Thyroid gland (tissue), 4 donors: ENCODE data around the gene SMURF2. TPM values are rescaled to one million over a fixed set of nuclear protein-coding genes. Genes with fewer than 3 reads are reported as not detected.
"Not testable (repeated sequence)": the region's sequence is repeated elsewhere in the genome, so short reads cannot be mapped to it uniquely, and the experiment has no call there.

Experiments used
- DNase-seq, 2 donors: peaks; one replicate each; pipeline ENCODE4 v3.0.0-alpha.2; 2019
- H3K27ac ChIP-seq, 3 donors: fragments of 200-600 bp; sonication (generic); 1 replicate in 2 of 3; 2 replicates in 1 of 3; pipeline ENCODE4 v1.5.1; 2016 to 2019; ENCODE audit warnings: mild to moderate bottlenecking in 1 of 3, moderate library complexity in 1 of 3
- H3K27me3 ChIP-seq: fragments of 200-600 bp; sonication (generic); one replicate; pipeline ENCODE4 v1.5.1; 2019
- H3K36me3 ChIP-seq, 2 donors: fragments of 200-600 bp; sonication (generic); one replicate each; pipeline ENCODE4 v1.5.1; 2016 to 2019
- H3K4me1 ChIP-seq, 2 donors: fragments of 200-600 bp; sonication (generic); one replicate each; pipeline ENCODE4 v1.5.1; 2017 to 2019
- H3K4me3 ChIP-seq, 3 donors: fragments of 200-600 bp; sonication (generic); replicated peaks in 1 of 3; 1 replicate in 2 of 3; 2 replicates in 1 of 3; pipeline ENCODE4 v1.5.1; 2016; ENCODE audit warnings: mild to moderate bottlenecking in 1 of 3
- H3K9me3 ChIP-seq: fragments of 200-600 bp; sonication (generic); one replicate; pipeline ENCODE4 v1.5.1; 2017
- POLR2A ChIP-seq, 2 donors: fragments of 450-650 bp; IDR thresholded peaks; one replicate each; pipeline ENCODE4 v1.6.1; 2017; ENCODE audit warnings: antibody characterized with exemption in 2 of 2, mild to moderate bottlenecking in 2 of 2, moderate library complexity in 1 of 2
- WGBS, 2 donors: methylation state at CpG; one replicate each; pipeline ENCODE4 v1.1.5; 2017; 5-methylcytosine and 5-hydroxymethylcytosine counted together
- intact Hi-C: fragments of 100-400 bp; cut with DNase I; formaldehyde crosslinking; loops from one replicate; pipeline ENCODE4 v1.15.1; 2023
- total RNA-seq, 4 donors: library from RNA; depleted of rRNA; stranded (reverse); fragments of >200 nt; gene quantifications; one replicate each; pipeline ENCODE4 v1.2.3, GENCODE V29; 2016
- TF ChIP-seq, protein P1 (sequence below), 6 experiments: fragments of 200-600 bp in 3 of 6; fragments of 450-650 bp in 3 of 6; sonication (generic) in 3 of 6; IDR thresholded peaks; one replicate each; pipeline ENCODE4 v1.5.1; 2016 to 2019; ENCODE audit warnings: antibody characterized with exemption in 6 of 6, mild to moderate bottlenecking in 2 of 6, inconsistent platforms in 1 of 6, moderate library complexity in 1 of 6

SMURF2 gene
- total RNA-seq, 4 donors from 2014 or later, result 26.3 to 39.0 (median 29.6) TPM

- intact Hi-C loops, result loop anchor here (10.0 kb wide), 1 partner anchor 72 kb away; no protein-coding TSS in a partner anchor
- H3K27me3 ChIP-seq, result no peaks in the 10 kb centered on the region
- peak overlapping the region; percentile 59 to 79 (median 70) for H3K27ac ChIP-seq
- peaks cover 22 to 24% of the 10 kb centered on the region in 2 donors for H3K4me1 ChIP-seq
- no peaks in the 10 kb centered on the region for H3K9me3 ChIP-seq
- H3K36me3 ChIP-seq, result no peaks in the 10 kb centered on the region
- no peak for TF ChIP-seq POLR2A (IDR thresholded peaks at IDR 0.05)
- TF ChIP-seq, protein P1, sequence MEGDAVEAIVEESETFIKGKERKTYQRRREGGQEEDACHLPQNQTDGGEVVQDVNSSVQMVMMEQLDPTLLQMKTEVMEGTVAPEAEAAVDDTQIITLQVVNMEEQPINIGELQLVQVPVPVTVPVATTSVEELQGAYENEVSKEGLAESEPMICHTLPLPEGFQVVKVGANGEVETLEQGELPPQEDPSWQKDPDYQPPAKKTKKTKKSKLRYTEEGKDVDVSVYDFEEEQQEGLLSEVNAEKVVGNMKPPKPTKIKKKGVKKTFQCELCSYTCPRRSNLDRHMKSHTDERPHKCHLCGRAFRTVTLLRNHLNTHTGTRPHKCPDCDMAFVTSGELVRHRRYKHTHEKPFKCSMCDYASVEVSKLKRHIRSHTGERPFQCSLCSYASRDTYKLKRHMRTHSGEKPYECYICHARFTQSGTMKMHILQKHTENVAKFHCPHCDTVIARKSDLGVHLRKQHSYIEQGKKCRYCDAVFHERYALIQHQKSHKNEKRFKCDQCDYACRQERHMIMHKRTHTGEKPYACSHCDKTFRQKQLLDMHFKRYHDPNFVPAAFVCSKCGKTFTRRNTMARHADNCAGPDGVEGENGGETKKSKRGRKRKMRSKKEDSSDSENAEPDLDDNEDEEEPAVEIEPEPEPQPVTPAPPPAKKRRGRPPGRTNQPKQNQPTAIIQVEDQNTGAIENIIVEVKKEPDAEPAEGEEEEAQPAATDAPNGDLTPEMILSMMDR (IDR thresholded peaks at IDR 0.05), result no peak
- no peak for DNase-seq
- peak overlapping the region in 2 of 3 donors; percentile 66 for H3K4me3 ChIP-seq
- WGBS, 2 donors, result 47 to 48% methylated on average over 18 of the region's 18 CpGs
Measured at GRCh38 chr17:64662774-64663367, 764 bp upstream of the SMURF2 start.

GRCh38 chr17:64661726-64661975, 456 bp downstream of the SMURF2 start:
- no peak for TF ChIP-seq POLR2A (IDR thresholded peaks at IDR 0.05)
- TF ChIP-seq, protein P1 (IDR thresholded peaks at IDR 0.05), result no peak
- Histone ChIP-seq H3K27ac (peak overlapping the region; percentile 79 to 83 (median 83)), H3K27me3 (no peaks in the 10 kb centered on the region), H3K36me3 (no peaks in the 10 kb centered on the region), H3K4me3 (peak overlapping the region; percentile 66 to 86 (median 74)), H3K4me1 (peaks cover 22 to 27% of the 10 kb centered on the region in 2 donors), H3K9me3 (no peaks in the 10 kb centered on the region)
- intact Hi-C loops, result loop anchor here (10.0 kb wide), 1 partner anchor 73 kb away; no protein-coding TSS in a partner anchor
- WGBS, 2 donors, result 0% methylated on average over 2 to 3 of the region's 32 CpGs
- DNase-seq, result peak; percentile 57 to 58

DNA sequence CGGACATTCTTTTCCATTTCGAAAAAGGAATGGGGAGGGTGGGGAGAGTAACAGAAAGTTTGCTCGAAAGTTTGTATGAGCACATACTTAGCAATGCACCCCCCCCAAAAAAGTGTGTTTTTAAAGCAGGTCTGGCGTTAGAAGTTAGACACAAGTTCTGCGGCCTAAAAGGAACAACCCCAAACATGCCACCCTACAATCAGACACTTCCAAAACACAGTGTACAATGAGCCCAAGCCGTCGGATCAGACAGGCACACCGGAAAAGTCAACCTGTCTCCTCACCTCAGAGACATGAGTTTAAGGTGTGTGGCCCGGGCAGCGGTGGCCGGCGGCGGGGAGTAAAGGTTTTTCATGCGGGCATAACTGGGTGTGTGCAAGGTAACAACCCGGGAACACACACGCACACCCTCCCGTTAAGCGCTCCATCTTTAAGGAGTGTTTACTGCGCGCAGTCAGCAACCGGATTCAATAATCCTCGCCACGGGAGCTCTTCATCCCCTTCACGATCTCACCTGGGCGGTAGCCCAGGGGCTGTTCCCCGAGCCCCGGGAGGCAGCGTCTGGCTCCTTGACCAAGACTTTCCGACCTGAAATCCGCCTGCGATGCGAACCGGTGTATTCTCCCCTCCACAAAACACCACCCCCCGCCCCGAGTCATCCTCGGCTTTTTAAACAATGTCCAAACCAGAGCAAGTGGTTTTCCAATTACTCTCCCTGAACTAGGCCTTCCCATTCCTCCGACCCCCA, 955 bp downstream of the SMURF2 start:
- H3K36me3 ChIP-seq, H3K27me3 ChIP-seq, H3K9me3 ChIP-seq: not testable (repeated sequence)
- TF ChIP-seq POLR2A (IDR thresholded peaks at IDR 0.05), result peak in 1 of 2 donors; percentile 20
- intact Hi-C loops, result loop anchor here (10.0 kb wide), 1 partner anchor 74 kb away; no protein-coding TSS in a partner anchor
- DNase-seq, result peak; percentile 40 to 44
- 0 to 2% methylated on average over 28 to 36 of the region's 37 CpGs for WGBS, 2 donors
- H3K4me3 ChIP-seq, result peak overlapping the region; percentile 66 to 86 (median 74)
- H3K27ac ChIP-seq, result peak overlapping the region; percentile 79 to 83 (median 83)
- H3K4me1 ChIP-seq, result peaks cover 22 to 27% of the 10 kb centered on the region in 2 donors

DNA sequence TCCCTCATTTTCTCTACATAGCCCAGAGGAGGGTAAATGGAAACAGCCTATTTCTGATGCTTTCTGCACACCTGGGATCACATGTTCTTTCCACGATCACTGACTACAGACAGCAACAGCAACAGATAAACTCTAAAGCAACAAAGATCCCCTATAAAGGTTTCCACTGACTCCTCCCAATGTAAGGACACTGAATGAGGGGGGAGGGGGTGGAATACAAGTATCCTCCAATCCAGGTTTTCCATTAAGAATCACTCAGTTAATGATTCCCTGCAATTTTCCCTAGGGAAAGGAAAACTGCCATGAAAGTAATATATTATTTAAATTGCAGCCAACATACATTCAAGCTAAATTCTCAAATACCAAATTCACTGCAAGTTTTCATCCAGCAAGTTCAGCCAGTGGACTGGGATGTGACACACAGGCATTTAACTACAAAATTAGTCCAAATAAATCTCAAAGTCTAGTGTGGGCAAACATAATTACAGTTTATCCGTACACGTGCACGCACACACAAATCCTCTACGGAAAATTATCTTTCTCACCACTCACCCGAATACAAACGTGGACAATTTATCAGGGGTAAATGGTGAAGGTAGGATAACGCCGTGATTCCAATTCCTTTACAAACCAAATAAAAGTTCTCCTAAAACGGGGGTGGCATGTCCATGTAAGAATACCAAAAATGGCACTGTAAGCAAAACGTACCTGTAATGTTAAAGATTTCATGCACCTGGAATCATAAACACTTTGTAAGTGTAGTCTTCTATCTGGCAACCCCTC, 1.7 kb downstream of the SMURF2 start:
- peak overlapping the region in 2 of 3 donors; percentile 79 to 83 for H3K27ac ChIP-seq
- H3K4me3 ChIP-seq, result peak overlapping the region; percentile 66 to 86 (median 74)
- H3K36me3 ChIP-seq, H3K27me3 ChIP-seq, H3K9me3 ChIP-seq, DNase-seq: not testable (repeated sequence)
- WGBS, 2 donors, result 21 to 27% methylated on average over 11 of the region's 11 CpGs
- H3K4me1 ChIP-seq, result peaks cover 22 to 27% of the 10 kb centered on the region in 2 donors
- intact Hi-C loops, result loop anchor here (10.0 kb wide), 1 partner anchor 74 kb away; no protein-coding TSS in a partner anchor

DNA sequence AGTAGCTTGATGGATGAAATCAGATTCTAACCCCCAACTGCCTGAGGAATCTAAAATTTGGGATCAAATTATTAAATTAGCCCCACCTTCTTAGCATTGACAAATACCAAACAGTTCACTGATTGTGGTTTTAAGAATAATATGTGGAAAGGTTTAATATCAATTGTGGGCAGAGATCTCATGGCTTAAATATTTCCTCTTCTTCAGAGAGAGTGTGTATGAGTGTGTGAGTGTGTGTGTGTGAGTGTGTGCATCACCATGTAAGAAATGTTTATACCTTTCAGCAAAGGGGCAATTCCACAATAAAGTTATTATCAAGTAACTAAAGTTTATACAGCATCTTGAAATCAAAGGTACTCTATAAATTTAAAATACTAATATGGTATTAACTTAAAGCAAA, 3.2 kb downstream of the SMURF2 start:
- H3K9me3 ChIP-seq, result no peaks in the 10 kb centered on the region
- no peak overlapping the region for H3K27ac ChIP-seq
- H3K4me3 ChIP-seq, result no peak overlapping the region
- no peaks in the 10 kb centered on the region for H3K27me3 ChIP-seq
- no peak for TF ChIP-seq POLR2A (IDR thresholded peaks at IDR 0.05)
- TF ChIP-seq, protein P1 (IDR thresholded peaks at IDR 0.05), result no peak
- intact Hi-C loops, result no loop called here
- peaks cover 22 to 27% of the 10 kb centered on the region in 2 donors for H3K4me1 ChIP-seq
- no peak for DNase-seq
- no peaks in the 10 kb centered on the region for H3K36me3 ChIP-seq
